IPS-NIHi7 (cell line): ENCODE results near the gene CLDND2.
"Not testable (repeated sequence)": the region's sequence is repeated elsewhere in the genome, so short reads cannot be mapped to it uniquely, and the experiment has no call there.

Experiments used
- DNase-seq: peaks from one replicate; pipeline ENCODE4 v3.0.0; 2012; ENCODE audit warnings: mixed read lengths; ENCODE audit errors: extremely low spot score

Gene CLDND2

GRCh38 chr19:51368366-51369282 lies at the start of gene CLDND2:
Gene CLDND2 (minus strand): TSS chr19:51369003. CDS start chr19:51368577, 426 bp downstream.
- DNase-seq, result peak; percentile 49

GRCh38 chr19:51417810-51418157 lies 49.0 kb upstream of the CLDND2 start:
- no peak for DNase-seq

- no peak for DNase-seq
Observed at GRCh38 chr19:51417107-51417809, 48.5 kb upstream of the CLDND2 start, which contains the start of gene SIGLEC10. Gene SIGLEC10 (minus strand): TSS chr19:51417642. CDS start chr19:51417581, 61 bp downstream.

GRCh38 chr19:51416422-51416821 lies 47.6 kb upstream of the CLDND2 start:
- DNase-seq, result not testable (repeated sequence)

- DNase-seq, result no peak
Observed at GRCh38 chr19:51415187-51415586, 46.4 kb upstream of the CLDND2 start.

GRCh38 chr19:51410950-51411748 lies 42.3 kb upstream of the CLDND2 start:
- no peak for DNase-seq

- peak; percentile 73 for DNase-seq
Observed at GRCh38 chr19:51407511-51408131, 38.8 kb upstream of the CLDND2 start.

GRCh38 chr19:51402117-51402516 lies 33.3 kb upstream of the CLDND2 start:
- no peak for DNase-seq

GRCh38 chr19:51399936-51400335 lies 31.1 kb upstream of the CLDND2 start:
- not testable (repeated sequence) for DNase-seq

- no peak for DNase-seq
Observed at GRCh38 chr19:51399231-51399630, 30.4 kb upstream of the CLDND2 start.

- peak; percentile 46 for DNase-seq
Observed at GRCh38 chr19:51398096-51398704, 29.4 kb upstream of the CLDND2 start.

- not testable (repeated sequence) for DNase-seq
Observed at GRCh38 chr19:51397453-51397852, 28.6 kb upstream of the CLDND2 start.

GRCh38 chr19:51396175-51396574 lies 27.4 kb upstream of the CLDND2 start:
- no peak for DNase-seq

- peak; percentile 98 for DNase-seq
Observed at GRCh38 chr19:51394050-51394836, 25.4 kb upstream of the CLDND2 start.

- DNase-seq, result no peak
Observed at GRCh38 chr19:51392701-51393100, 23.9 kb upstream of the CLDND2 start.

- DNase-seq, result no peak
Observed at GRCh38 chr19:51391073-51391611, 22.3 kb upstream of the CLDND2 start.

GRCh38 chr19:51389143-51389542 lies 20.3 kb upstream of the CLDND2 start:
- no peak for DNase-seq

GRCh38 chr19:51387924-51388389 lies 19.2 kb upstream of the CLDND2 start, which contains the start of gene LIM2:
Gene LIM2 (minus strand): TSS chr19:51387974. CDS start chr19:51387443, 531 bp downstream.
- DNase-seq, result no peak

GRCh38 chr19:51386882-51387520 lies 18.2 kb upstream of the CLDND2 start:
- DNase-seq, result no peak
